ENCODE data around the gene SAMD1.

SAMD1 gene

GRCh38 chr19:14089662-14090508 lies 666 bp downstream of the SAMD1 start:
- in situ Hi-C loops (cut with MboI; ENCODE audit: low sequenced_read_pairs) = no loop called here

GRCh38 chr19:14089412-14089661 lies 1.2 kb downstream of the SAMD1 start:
- in situ Hi-C loops (cut with MboI; ENCODE audit: low sequenced_read_pairs) = no loop called here

GRCh38 chr19:14088634-14089411 lies 1.7 kb downstream of the SAMD1 start:
- in situ Hi-C loops (cut with MboI; ENCODE audit: low sequenced_read_pairs) = no loop called here

- in situ Hi-C loops (cut with MboI; ENCODE audit: low sequenced_read_pairs) = no loop called here
Measured at GRCh38 chr19:14086098-14086497, 4.5 kb downstream of the SAMD1 start.

GRCh38 chr19:14085309-14085995 lies 5.1 kb downstream of the SAMD1 start, which contains the start of gene C19orf67:
TSS of gene C19orf67 (minus strand) at chr19:14085783. CDS start at chr19:14085627, 156 bp downstream.
- in situ Hi-C loops (cut with MboI; ENCODE audit: low sequenced_read_pairs) = no loop called here

GRCh38 chr19:14082675-14082960 lies 7.9 kb downstream of the SAMD1 start:
- in situ Hi-C loops (cut with MboI; ENCODE audit: low sequenced_read_pairs) = no loop called here

GRCh38 chr19:14081797-14082674 lies 8.5 kb downstream of the SAMD1 start:
- in situ Hi-C loops (cut with MboI; ENCODE audit: low sequenced_read_pairs) = no loop called here

- in situ Hi-C loops (cut with MboI; ENCODE audit: low sequenced_read_pairs) = no loop called here
Measured at GRCh38 chr19:14080887-14081796, 9.4 kb downstream of the SAMD1 start.

GRCh38 chr19:14078411-14078810 lies 12.1 kb downstream of the SAMD1 start:
- in situ Hi-C loops (cut with MboI; ENCODE audit: low sequenced_read_pairs) = no loop called here

- in situ Hi-C loops (cut with MboI; ENCODE audit: low sequenced_read_pairs) = loop anchor here (5.0 to 25.0 kb wide), 2 partner anchors 192 to 462 kb away; no protein-coding TSS in a partner anchor
Measured at GRCh38 chr19:14073925-14074838, 16.4 kb downstream of the SAMD1 start.

GRCh38 chr19:14073261-14073924 lies 17.2 kb downstream of the SAMD1 start:
- in situ Hi-C loops (cut with MboI; ENCODE audit: low sequenced_read_pairs) = loop anchor here (5.0 to 25.0 kb wide), 2 partner anchors 191 to 461 kb away; no protein-coding TSS in a partner anchor

GRCh38 chr19:14072535-14073260 lies 17.9 kb downstream of the SAMD1 start, which contains the start of gene MISP3:
TSS of gene MISP3 (plus strand) at chr19:14072786. CDS start at chr19:14073310, 524 bp downstream.
- in situ Hi-C loops (cut with MboI; ENCODE audit: low sequenced_read_pairs) = loop anchor here (5.0 to 25.0 kb wide), 2 partner anchors 190 to 460 kb away; no protein-coding TSS in a partner anchor

- in situ Hi-C loops (cut with MboI; ENCODE audit: low sequenced_read_pairs) = loop anchor here (5.0 to 25.0 kb wide), 2 partner anchors 188 to 458 kb away; no protein-coding TSS in a partner anchor
Measured at GRCh38 chr19:14070268-14071050, 20.1 kb downstream of the SAMD1 start.

GRCh38 chr19:14066134-14066533 lies 24.4 kb downstream of the SAMD1 start:
- in situ Hi-C loops (cut with MboI; ENCODE audit: low sequenced_read_pairs) = loop anchor here (25.0 kb wide), 1 partner anchor 454 kb away; no protein-coding TSS in a partner anchor

GRCh38 chr19:14063105-14063504 lies 27.4 kb downstream of the SAMD1 start:
- in situ Hi-C loops (cut with MboI; ENCODE audit: low sequenced_read_pairs) = loop anchor here (25.0 kb wide), 1 partner anchor 451 kb away; no protein-coding TSS in a partner anchor

- in situ Hi-C loops (cut with MboI; ENCODE audit: low sequenced_read_pairs) = loop anchor here (25.0 kb wide), 1 partner anchor 450 kb away; no protein-coding TSS in a partner anchor
Measured at GRCh38 chr19:14062558-14062855, 28.0 kb downstream of the SAMD1 start.

Data from HL-60/S4 (cell line).